ENCODE measurements around the gene C11orf97. TPM values are rescaled to one million over a fixed set of nuclear protein-coding genes. Genes with fewer than 3 reads are reported as not detected.
A peak's percentile ranks its signal among the peaks of the same experiment; 100 is the strongest.

Gene C11orf97
- total RNA-seq (2022) (not detected in 2 replicates), Bru-seq, nascent RNA (not detected), BruChase-seq, experiment 1, labeled RNA remaining after a 6-hour chase (percentile 16 among the genes with signal in this experiment), BruChase-seq, experiment 2, labeled RNA remaining after a 2-hour chase (not detected)
- long read RNA-seq = 0 reads

GRCh38 chr11:94511932-94512781, at the start of gene C11orf97:
Gene C11orf97 (plus strand): TSS chr11:94512461. CDS start chr11:94512529, 68 bp downstream.
- POLR2A ChIA-PET = interaction anchor here (0.9 kb wide), 1 partner anchor 18 kb away, joined by 3 read pairs; the partner anchor contains the start of genes ANKRD49 and MRE11
- intact Hi-C loops (cut with micrococcal nuclease) = loop anchor here (10.0 kb wide), 1 partner anchor 1913 kb away; no protein-coding TSS in a partner anchor
- TF ChIP-seq CTCF (IDR thresholded peaks at IDR 0.05; ENCODE audit: unreplicated experiment) = no peak
- no peak within 1 kb of the TSS for H3K27ac Mint-ChIP-seq (ENCODE audit: low read depth, unreplicated experiment)
- no TSS peak for BruUV-seq (replicated peaks)
- no peaks in the 10 kb centered on the region for H3K9me3 Mint-ChIP-seq (ENCODE audit: unreplicated experiment)
- peaks cover 6% of the 10 kb centered on the region for H3K36me3 Mint-ChIP-seq (ENCODE audit: insufficient read depth, unreplicated experiment)
- H3K27me3 Mint-ChIP-seq (ENCODE audit: insufficient read depth, unreplicated experiment) = no peaks in the 10 kb centered on the region
- peaks cover 21% of the 10 kb centered on the region for H3K4me1 Mint-ChIP-seq (ENCODE audit: insufficient read depth, unreplicated experiment)
- peak; percentile 19 for DNase-seq (ENCODE audit: unreplicated experiment)
- CTCF ChIA-PET = interaction anchor here (0.6 to 1.3 kb wide), 6 partner anchors 9 to 1280 kb away, joined by 3 to 5 read pairs (median 4); no protein-coding TSS in a partner anchor
- peak within 1 kb of the TSS; percentile 77 for H3K4me3 Mint-ChIP-seq (ENCODE audit: unreplicated experiment)

- Mint-ChIP-seq H3K9me3 (ENCODE audit: unreplicated experiment) (no peaks in the 10 kb centered on the region), H3K36me3 (ENCODE audit: insufficient read depth, unreplicated experiment) (peaks cover 45% of the 10 kb centered on the region), H3K4me1 (ENCODE audit: insufficient read depth, unreplicated experiment) (no peaks in the 10 kb centered on the region), H3K27me3 (ENCODE audit: insufficient read depth, unreplicated experiment) (no peaks in the 10 kb centered on the region), H3K27ac (ENCODE audit: low read depth, unreplicated experiment) (no peak overlapping the region), H3K4me3 (ENCODE audit: unreplicated experiment) (no peak overlapping the region)
- ChIA-PET CTCF (interaction anchor here (0.7 kb wide), 1 partner anchor 547 kb away, joined by 3 read pairs; no protein-coding TSS in a partner anchor), POLR2A (no interaction called here)
- DNase-seq (ENCODE audit: unreplicated experiment) = no peak
- intact Hi-C loops (cut with micrococcal nuclease) = no loop called here
- no peak for TF ChIP-seq CTCF (IDR thresholded peaks at IDR 0.05; ENCODE audit: unreplicated experiment)
- no TSS peak for BruUV-seq (replicated peaks)
Observed at GRCh38 chr11:94469416-94469815, 42.8 kb upstream of the C11orf97 start.

GRCh38 chr11:94472916-94473799, 39.1 kb upstream of the C11orf97 start:
- DNase-seq (ENCODE audit: unreplicated experiment) = no peak
- no peak overlapping the region for H3K27ac Mint-ChIP-seq (ENCODE audit: low read depth, unreplicated experiment)
- POLR2A ChIA-PET = no interaction called here
- no TSS peak for BruUV-seq (replicated peaks)
- peaks cover 35% of the 10 kb centered on the region for H3K36me3 Mint-ChIP-seq (ENCODE audit: insufficient read depth, unreplicated experiment)
- intact Hi-C loops (cut with micrococcal nuclease) = no loop called here
- H3K4me3 Mint-ChIP-seq (ENCODE audit: unreplicated experiment) = no peak overlapping the region
- CTCF ChIA-PET = interaction anchor here (0.5 kb wide), 1 partner anchor 259 kb away, joined by 3 read pairs; no protein-coding TSS in a partner anchor
- no peaks in the 10 kb centered on the region for H3K27me3 Mint-ChIP-seq (ENCODE audit: insufficient read depth, unreplicated experiment)
- H3K9me3 Mint-ChIP-seq (ENCODE audit: unreplicated experiment) = no peaks in the 10 kb centered on the region
- TF ChIP-seq CTCF (IDR thresholded peaks at IDR 0.05; ENCODE audit: unreplicated experiment) = no peak
- no peaks in the 10 kb centered on the region for H3K4me1 Mint-ChIP-seq (ENCODE audit: insufficient read depth, unreplicated experiment)
